22Rv1 (cell line): ENCODE measurements around the gene GRM8.

Experiments used
- ZFX ChIP-seq: fragments of 450-650 bp; IDR thresholded peaks from 2 replicates; pipeline ENCODE4 v1.6.1; 2017; ENCODE audit warnings: antibody characterized with exemption, borderline replicate concordance
- TF ChIP-seq, protein P1 (sequence below): fragments of 450-650 bp; IDR thresholded peaks from 2 replicates; pipeline ENCODE4 v1.5.1; 2017; ENCODE audit warnings: mild to moderate bottlenecking

- TF ChIP-seq, protein P1, sequence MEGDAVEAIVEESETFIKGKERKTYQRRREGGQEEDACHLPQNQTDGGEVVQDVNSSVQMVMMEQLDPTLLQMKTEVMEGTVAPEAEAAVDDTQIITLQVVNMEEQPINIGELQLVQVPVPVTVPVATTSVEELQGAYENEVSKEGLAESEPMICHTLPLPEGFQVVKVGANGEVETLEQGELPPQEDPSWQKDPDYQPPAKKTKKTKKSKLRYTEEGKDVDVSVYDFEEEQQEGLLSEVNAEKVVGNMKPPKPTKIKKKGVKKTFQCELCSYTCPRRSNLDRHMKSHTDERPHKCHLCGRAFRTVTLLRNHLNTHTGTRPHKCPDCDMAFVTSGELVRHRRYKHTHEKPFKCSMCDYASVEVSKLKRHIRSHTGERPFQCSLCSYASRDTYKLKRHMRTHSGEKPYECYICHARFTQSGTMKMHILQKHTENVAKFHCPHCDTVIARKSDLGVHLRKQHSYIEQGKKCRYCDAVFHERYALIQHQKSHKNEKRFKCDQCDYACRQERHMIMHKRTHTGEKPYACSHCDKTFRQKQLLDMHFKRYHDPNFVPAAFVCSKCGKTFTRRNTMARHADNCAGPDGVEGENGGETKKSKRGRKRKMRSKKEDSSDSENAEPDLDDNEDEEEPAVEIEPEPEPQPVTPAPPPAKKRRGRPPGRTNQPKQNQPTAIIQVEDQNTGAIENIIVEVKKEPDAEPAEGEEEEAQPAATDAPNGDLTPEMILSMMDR = no peak
- TF ChIP-seq ZFX = no peak
Observed at GRCh38 chr7:126637538-126637937, 615.2 kb downstream of the GRM8 start.
